ENCODE results near the gene DGKQ.

DNA sequence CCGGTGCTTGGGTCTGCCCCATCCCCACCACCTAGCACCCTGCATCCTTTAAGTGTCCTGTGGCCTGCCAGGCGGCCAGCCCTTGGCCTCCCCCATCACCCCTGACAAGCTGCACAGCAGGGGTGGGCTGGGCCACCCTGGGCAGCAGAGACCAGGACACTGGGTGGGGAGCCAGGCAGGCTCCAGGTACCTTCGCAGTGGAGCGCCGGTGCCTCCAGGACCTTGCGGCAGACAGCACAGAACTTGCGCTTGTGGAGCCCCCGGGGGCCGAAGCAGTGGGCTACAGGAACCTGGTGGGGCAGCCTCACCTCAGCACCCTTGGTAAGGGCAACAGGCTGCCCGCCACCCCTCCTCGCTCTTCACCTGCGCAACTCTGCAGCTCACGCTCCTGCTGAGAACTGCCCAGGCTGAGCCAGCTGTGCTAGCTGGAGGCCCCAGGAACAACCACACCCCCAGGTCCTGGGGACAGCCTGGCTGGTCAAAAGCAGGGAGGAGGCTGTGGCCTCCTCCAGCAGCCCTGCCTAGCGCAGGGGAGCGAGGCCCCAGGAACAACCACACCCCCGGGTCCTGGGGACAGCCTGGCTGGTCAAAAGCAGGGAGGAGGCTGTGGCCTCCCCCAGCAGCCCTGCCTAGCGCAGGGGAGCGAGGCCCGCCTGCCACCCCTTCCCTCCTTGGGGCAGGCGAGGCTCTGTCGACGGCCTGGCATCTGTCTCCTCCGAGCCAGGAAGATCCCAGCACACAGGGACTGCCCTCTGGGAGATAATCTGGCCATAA is 4.6 kb downstream of the DGKQ start:
- no peak for TF ChIP-seq POLR2AphosphoS5 (IDR thresholded peaks at IDR 0.05; ENCODE audit: low read depth, low read length)
- TF ChIP-seq TAF1 (IDR thresholded peaks at IDR 0.05; ENCODE audit: borderline replicate concordance, insufficient read depth, low read length), result no peak
- TF ChIP-seq, protein P1, sequence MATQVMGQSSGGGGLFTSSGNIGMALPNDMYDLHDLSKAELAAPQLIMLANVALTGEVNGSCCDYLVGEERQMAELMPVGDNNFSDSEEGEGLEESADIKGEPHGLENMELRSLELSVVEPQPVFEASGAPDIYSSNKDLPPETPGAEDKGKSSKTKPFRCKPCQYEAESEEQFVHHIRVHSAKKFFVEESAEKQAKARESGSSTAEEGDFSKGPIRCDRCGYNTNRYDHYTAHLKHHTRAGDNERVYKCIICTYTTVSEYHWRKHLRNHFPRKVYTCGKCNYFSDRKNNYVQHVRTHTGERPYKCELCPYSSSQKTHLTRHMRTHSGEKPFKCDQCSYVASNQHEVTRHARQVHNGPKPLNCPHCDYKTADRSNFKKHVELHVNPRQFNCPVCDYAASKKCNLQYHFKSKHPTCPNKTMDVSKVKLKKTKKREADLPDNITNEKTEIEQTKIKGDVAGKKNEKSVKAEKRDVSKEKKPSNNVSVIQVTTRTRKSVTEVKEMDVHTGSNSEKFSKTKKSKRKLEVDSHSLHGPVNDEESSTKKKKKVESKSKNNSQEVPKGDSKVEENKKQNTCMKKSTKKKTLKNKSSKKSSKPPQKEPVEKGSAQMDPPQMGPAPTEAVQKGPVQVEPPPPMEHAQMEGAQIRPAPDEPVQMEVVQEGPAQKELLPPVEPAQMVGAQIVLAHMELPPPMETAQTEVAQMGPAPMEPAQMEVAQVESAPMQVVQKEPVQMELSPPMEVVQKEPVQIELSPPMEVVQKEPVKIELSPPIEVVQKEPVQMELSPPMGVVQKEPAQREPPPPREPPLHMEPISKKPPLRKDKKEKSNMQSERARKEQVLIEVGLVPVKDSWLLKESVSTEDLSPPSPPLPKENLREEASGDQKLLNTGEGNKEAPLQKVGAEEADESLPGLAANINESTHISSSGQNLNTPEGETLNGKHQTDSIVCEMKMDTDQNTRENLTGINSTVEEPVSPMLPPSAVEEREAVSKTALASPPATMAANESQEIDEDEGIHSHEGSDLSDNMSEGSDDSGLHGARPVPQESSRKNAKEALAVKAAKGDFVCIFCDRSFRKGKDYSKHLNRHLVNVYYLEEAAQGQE (IDR thresholded peaks at IDR 0.05; ENCODE audit: insufficient read depth in 1 of 2, low read depth in 2 of 2, low read length in 2 of 2), result no peak
- TF ChIP-seq SIN3A (IDR thresholded peaks at IDR 0.05; ENCODE audit: borderline replicate concordance, insufficient read depth, low read length), result no peak
